Caco-2 (cell line): ENCODE measurements around the gene IGF2BP3. TPM values are rescaled to one million over a fixed set of nuclear protein-coding genes. Genes with fewer than 3 reads are reported as not detected.

ENCODE experiments used
- BruUV-seq: library from RNA; stranded (reverse); fragments of 400-500 nt; replicated peaks from 2 replicates; lab custom pipeline; 2021; lab: Mats Ljungman, UMichigan
- CTCF ChIA-PET: fragments of 300-600 bp; sonication (Branson Sonifier 250); formaldehyde crosslinking; loops from one replicate; lab custom pipeline; 2022; ENCODE audit warnings: antibody characterized with exemption; lab: Charles Lee
- POLR2A ChIA-PET: fragments of 300-600 bp; sonication (Branson Sonifier 250); formaldehyde crosslinking; loops from one replicate; lab custom pipeline; 2022; ENCODE audit warnings: antibody characterized with exemption; lab: Charles Lee
- DNase-seq, 2 experiments: peaks; one replicate each; pipeline versions ENCODE4 v3.0.0 to v3.0.0-alpha.2; 2020 to 2022
- H3K27me3 ChIP-seq: replicated peaks from 2 replicates; pipeline ENCODE4 v1.6.0; 2011; ENCODE audit warnings: low read length; ENCODE audit not compliant: control insufficient read depth, insufficient read depth
- H3K36me3 ChIP-seq: 2 replicates; pipeline ENCODE4 v1.5.1; 2011; ENCODE audit warnings: low read length; ENCODE audit not compliant: control insufficient read depth, insufficient read depth
- H3K4me1 ChIP-seq: fragments of 250-450 bp; sonication (Bioruptor Pico); 2 replicates; pipeline ENCODE4 v1.5.1; 2020; ENCODE audit warnings: mild to moderate bottlenecking
- H3K4me3 ChIP-seq: 2 replicates; pipeline ENCODE4 v1.5.1; 2011; ENCODE audit warnings: low read depth, mild to moderate bottlenecking, control low read depth, low read length
- H3K9me3 ChIP-seq: fragments of 250-450 bp; sonication (Bioruptor Pico); 2 replicates; pipeline ENCODE4 v1.5.1; 2020; ENCODE audit warnings: mild to moderate bottlenecking, moderate library complexity
- H3K27ac Mint-ChIP-seq: one replicate; pipeline ENCODE4 v1.8.0; 2022; ENCODE audit warnings: mixed read lengths; ENCODE audit not compliant: unreplicated experiment
- H3K27me3 Mint-ChIP-seq: one replicate; pipeline ENCODE4 v1.8.0; 2022; ENCODE audit warnings: mixed read lengths; ENCODE audit not compliant: insufficient read depth, unreplicated experiment
- H3K36me3 Mint-ChIP-seq: one replicate; pipeline ENCODE4 v1.8.0; 2022; ENCODE audit warnings: mild to moderate bottlenecking, mixed read lengths; ENCODE audit not compliant: insufficient read depth, unreplicated experiment
- H3K4me1 Mint-ChIP-seq: one replicate; pipeline ENCODE4 v1.8.0; 2022; ENCODE audit warnings: low read depth, mixed read lengths; ENCODE audit not compliant: unreplicated experiment
- H3K4me3 Mint-ChIP-seq: one replicate; pipeline ENCODE4 v1.8.0; 2022; ENCODE audit warnings: mild to moderate bottlenecking, moderate library complexity, mixed read lengths; ENCODE audit not compliant: unreplicated experiment
- H3K9me3 Mint-ChIP-seq: one replicate; pipeline ENCODE4 v1.8.0; 2022; ENCODE audit warnings: mixed read lengths; ENCODE audit not compliant: unreplicated experiment
- CTCF ChIP-seq, 2 experiments: fragments of 200-600 bp in 1 of 2; IDR thresholded peaks; 1 replicate in 1 of 2; 2 replicates in 1 of 2; pipeline versions ENCODE4 v1.5.1 to v1.8.0; 2011 to 2022; ENCODE audit warnings: antibody characterized with exemption in 1 of 2, control low read depth in 1 of 2, inconsistent platforms in 1 of 2, low read depth in 1 of 2, low read length in 1 of 2, mild to moderate bottlenecking in 1 of 2, moderate library complexity in 1 of 2; ENCODE audit not compliant: insufficient read depth in 1 of 2, severe bottlenecking in 1 of 2, unreplicated experiment in 1 of 2
- intact Hi-C: fragments of 100-400 bp; cut with micrococcal nuclease; formaldehyde crosslinking; loops from one replicate; pipeline ENCODE4 v1.10.0; 2022; ENCODE audit not compliant: unreplicated experiment
- total RNA-seq: library from RNA; stranded (reverse); gene quantifications from 2 replicates; pipeline ENCODE4 v1.2.3, GENCODE V29; 2022

Gene IGF2BP3
- total RNA-seq, 1 experiment from 2014 or later: 127 TPM

DNA sequence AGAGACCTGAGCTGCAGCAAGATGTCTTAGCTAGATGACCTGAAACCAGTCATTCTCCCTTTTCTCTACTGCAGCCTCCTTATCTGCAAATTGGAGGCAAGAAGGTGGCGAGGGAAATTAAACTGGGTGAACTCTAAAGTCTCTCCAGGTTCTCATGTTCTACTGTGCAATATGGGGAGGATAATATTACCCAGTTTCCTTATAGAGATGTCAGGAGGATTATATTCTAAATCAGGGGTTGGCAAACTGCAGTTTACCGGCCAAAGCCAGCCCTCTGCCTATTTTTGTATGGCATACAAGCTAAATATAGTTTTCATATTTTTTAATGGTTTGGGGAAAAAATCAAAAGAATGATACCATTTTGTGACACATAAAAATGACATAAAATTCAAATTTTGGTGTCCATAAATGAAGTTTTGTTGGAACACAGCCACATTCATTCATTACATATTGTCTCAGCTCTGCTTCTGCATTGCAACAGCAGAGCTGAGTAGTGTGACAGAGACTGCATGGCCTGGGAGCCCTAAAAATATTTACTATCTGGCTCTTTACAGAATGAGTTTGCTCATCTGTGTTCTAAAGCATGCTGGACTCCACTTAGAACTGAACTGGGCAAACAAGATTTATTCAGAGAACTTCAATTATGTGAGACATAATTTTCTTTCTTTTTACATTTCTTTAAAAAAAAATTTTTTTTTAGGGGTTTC lies 190.3 kb downstream of the IGF2BP3 start:
- ChIA-PET POLR2A (no interaction called here), CTCF (interaction anchor here (1.0 kb wide), 1 partner anchor 10 kb away, joined by 4 read pairs; no protein-coding TSS in a partner anchor)
- TF ChIP-seq CTCF (IDR thresholded peaks at IDR 0.05; ENCODE audit: insufficient read depth in 1 of 2, low read depth in 1 of 2, low read length in 1 of 2, severe bottlenecking in 1 of 2, unreplicated experiment in 1 of 2): no peak
- Histone ChIP-seq H3K4me3 (no peak overlapping the region), H3K4me1 (no peaks in the 10 kb centered on the region), H3K9me3 (no peaks in the 10 kb centered on the region), H3K36me3 (no peaks in the 10 kb centered on the region), H3K27me3 (no peaks in the 10 kb centered on the region)
- no TSS peak for BruUV-seq
- Mint-ChIP-seq H3K4me1 (no peaks in the 10 kb centered on the region), H3K27ac (no peak overlapping the region), H3K4me3 (no peak overlapping the region), H3K36me3 (no peaks in the 10 kb centered on the region), H3K9me3 (no peaks in the 10 kb centered on the region), H3K27me3 (no peaks in the 10 kb centered on the region)
- intact Hi-C loops: loop anchor here (10.0 kb wide), 1 partner anchor 435 kb away; the partner anchor contains the start of gene STK31
- no peak for DNase-seq

GRCh38 chr7:23277359-23277989 lies 192.8 kb downstream of the IGF2BP3 start:
- TF ChIP-seq CTCF (IDR thresholded peaks at IDR 0.05; ENCODE audit: insufficient read depth in 1 of 2, low read depth in 1 of 2, low read length in 1 of 2, severe bottlenecking in 1 of 2, unreplicated experiment in 1 of 2): peak; percentile 73 to 85
- Histone ChIP-seq H3K9me3 (no peaks in the 10 kb centered on the region), H3K36me3 (no peaks in the 10 kb centered on the region), H3K27me3 (no peaks in the 10 kb centered on the region), H3K4me3 (no peak overlapping the region), H3K4me1 (peaks cover 5% of the 10 kb centered on the region)
- ChIA-PET CTCF (interaction anchor here (0.6 to 0.7 kb wide), 4 partner anchors 21 to 192 kb away, joined by 3 to 10 read pairs (median 4); no protein-coding TSS in a partner anchor), POLR2A (no interaction called here)
- Mint-ChIP-seq H3K27me3 (no peaks in the 10 kb centered on the region), H3K27ac (no peak overlapping the region), H3K36me3 (no peaks in the 10 kb centered on the region), H3K4me1 (peaks cover 9% of the 10 kb centered on the region), H3K9me3 (no peaks in the 10 kb centered on the region), H3K4me3 (no peak overlapping the region)
- no TSS peak for BruUV-seq
- peak in 1 of 2 experiments; percentile 78 for DNase-seq
- intact Hi-C loops: loop anchor here (1.0 to 10.0 kb wide), 4 partner anchors 80 to 437 kb away; partner anchors contain the start of gene STK31

- Histone ChIP-seq H3K36me3 (no peaks in the 10 kb centered on the region), H3K9me3 (no peaks in the 10 kb centered on the region), H3K4me1 (peaks cover 5% of the 10 kb centered on the region), H3K27me3 (no peaks in the 10 kb centered on the region), H3K4me3 (no peak overlapping the region)
- Mint-ChIP-seq H3K36me3 (no peaks in the 10 kb centered on the region), H3K27me3 (no peaks in the 10 kb centered on the region), H3K4me3 (no peak overlapping the region), H3K9me3 (no peaks in the 10 kb centered on the region), H3K27ac (no peak overlapping the region), H3K4me1 (peaks cover 9% of the 10 kb centered on the region)
- CTCF ChIA-PET: interaction anchor here (0.6 to 1.1 kb wide), 2 partner anchors 186 to 268 kb away, joined by 3 to 4 read pairs; no protein-coding TSS in a partner anchor
- TF ChIP-seq CTCF (IDR thresholded peaks at IDR 0.05; ENCODE audit: insufficient read depth in 1 of 2, low read depth in 1 of 2, low read length in 1 of 2, severe bottlenecking in 1 of 2, unreplicated experiment in 1 of 2): no peak
- intact Hi-C loops: loop anchor here (1.0 to 10.0 kb wide), 4 partner anchors 80 to 438 kb away; partner anchors contain the start of gene STK31
- DNase-seq: no peak
- POLR2A ChIA-PET: no interaction called here
- no TSS peak for BruUV-seq
Measured at GRCh38 chr7:23276947-23277346, 193.3 kb downstream of the IGF2BP3 start.
